Measurements from ENCODE around the gene RPL7A. TPM values are rescaled to one million over a fixed set of nuclear protein-coding genes. Genes with fewer than 3 reads are reported as not detected.

RPL7A gene
- total and polyA plus RNA-seq, 2 of the 13 experiments (the other 11 are each of a cell fraction or from before 2014, with no cell fraction given) = 2,401 to 2,938 TPM

DNA sequence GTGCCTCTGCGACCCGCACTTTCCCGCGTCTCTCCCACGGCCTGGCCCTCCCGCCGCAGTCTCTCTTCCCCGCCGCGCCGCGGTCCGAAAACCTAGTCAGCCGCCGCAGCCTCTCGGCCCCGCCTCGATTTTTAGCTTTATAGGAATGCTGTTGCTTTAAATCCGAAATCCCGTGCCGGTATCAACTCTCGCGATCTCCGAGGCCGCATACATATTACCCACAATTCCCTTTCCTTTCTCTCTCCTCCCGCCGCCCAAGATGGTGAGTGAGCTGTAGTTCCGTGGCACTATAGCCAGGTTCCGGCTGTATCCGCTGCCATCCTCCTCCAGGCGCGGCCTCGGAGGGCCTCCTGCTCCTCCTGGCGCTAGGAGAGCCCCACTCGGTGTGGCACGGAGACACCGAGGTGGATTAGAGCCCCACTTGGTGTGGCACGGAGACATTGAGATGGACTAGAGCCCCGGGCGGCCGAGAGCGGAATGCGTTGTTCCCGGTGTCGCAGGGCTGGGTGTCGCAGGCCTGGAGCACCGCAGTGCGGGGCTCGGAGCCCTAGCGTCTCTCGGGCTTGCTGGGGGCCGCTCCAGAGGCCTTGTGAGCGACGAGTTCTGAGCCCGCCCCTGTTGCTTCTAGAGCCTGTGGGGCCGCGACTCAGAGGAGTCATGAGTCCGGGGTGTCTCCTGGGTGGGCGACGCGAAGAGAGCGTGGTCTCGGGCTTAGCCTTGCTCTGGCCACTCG, at the start of gene RPL7A, which contains the start of gene MED22 (continued):
- TF ChIP-seq ZNF451 (CRISPR knock-in tag; IDR thresholded peaks at IDR 0.05) (no peak), GABPB1 (CRISPR knock-in tag; IDR thresholded peaks at IDR 0.05) (peak; percentile 77), GPN1 (CRISPR knock-in tag; IDR thresholded peaks at IDR 0.05; ENCODE audit: borderline replicate concordance) (no peak), CENPBD1 (CRISPR knock-in tag; IDR thresholded peaks at IDR 0.05; ENCODE audit: borderline replicate concordance, low read depth) (no peak), ZNF570 (CRISPR knock-in tag; IDR thresholded peaks at IDR 0.05; ENCODE audit: borderline replicate concordance) (no peak), RORA (CRISPR knock-in tag; IDR thresholded peaks at IDR 0.05) (no peak), POLR2AphosphoS2 (IDR thresholded peaks at IDR 0.05; ENCODE audit: low read depth, low read length) (peak; percentile 85; the same call in 1 of the 2 replicates), SALL2 (CRISPR knock-in tag; IDR thresholded peaks at IDR 0.05) (peak; percentile 78; the same call in 1 of the 2 replicates), ZNF891 (CRISPR knock-in tag; IDR thresholded peaks at IDR 0.05) (peak; percentile 66), ATF7-NPFF (CRISPR knock-in tag; IDR thresholded peaks at IDR 0.05; ENCODE audit: low read depth) (peak; percentile 83), ZBTB20 (CRISPR knock-in tag; IDR thresholded peaks at IDR 0.05; ENCODE audit: borderline replicate concordance, low read depth) (peak; percentile 46; the same call in 1 of the 2 replicates), MAX (IDR thresholded peaks at IDR 0.05) (peak; percentile 86), ZNF510 (CRISPR knock-in tag; IDR thresholded peaks at IDR 0.05; ENCODE audit: low read depth) (0 out of 2 replicates have a peak, but pooled peaks have one; percentile 37), CHD2 (IDR thresholded peaks at IDR 0.05; ENCODE audit: low read depth, low read length) (peak; percentile 98), ZNF788 (CRISPR knock-in tag; IDR thresholded peaks at IDR 0.05; ENCODE audit: borderline replicate concordance) (peak; percentile 90), KMT2B (CRISPR knock-in tag; IDR thresholded peaks at IDR 0.05) (peak; percentile 56; the same call in 1 of the 2 replicates), ESRRA (CRISPR knock-in tag; IDR thresholded peaks at IDR 0.05; ENCODE audit: low read depth) (0 out of 2 replicates have a peak, but pooled peaks have one; percentile 23), ZNF674 (CRISPR knock-in tag; IDR thresholded peaks at IDR 0.05; ENCODE audit: low read depth) (0 out of 2 replicates have a peak, but pooled peaks have one; percentile 30), GPBP1L1 (CRISPR knock-in tag; IDR thresholded peaks at IDR 0.05) (no peak), ZSCAN25 (CRISPR knock-in tag; IDR thresholded peaks at IDR 0.05) (no peak; the same call in none of the 2 replicates)
- TF ChIP-seq, protein P1, sequence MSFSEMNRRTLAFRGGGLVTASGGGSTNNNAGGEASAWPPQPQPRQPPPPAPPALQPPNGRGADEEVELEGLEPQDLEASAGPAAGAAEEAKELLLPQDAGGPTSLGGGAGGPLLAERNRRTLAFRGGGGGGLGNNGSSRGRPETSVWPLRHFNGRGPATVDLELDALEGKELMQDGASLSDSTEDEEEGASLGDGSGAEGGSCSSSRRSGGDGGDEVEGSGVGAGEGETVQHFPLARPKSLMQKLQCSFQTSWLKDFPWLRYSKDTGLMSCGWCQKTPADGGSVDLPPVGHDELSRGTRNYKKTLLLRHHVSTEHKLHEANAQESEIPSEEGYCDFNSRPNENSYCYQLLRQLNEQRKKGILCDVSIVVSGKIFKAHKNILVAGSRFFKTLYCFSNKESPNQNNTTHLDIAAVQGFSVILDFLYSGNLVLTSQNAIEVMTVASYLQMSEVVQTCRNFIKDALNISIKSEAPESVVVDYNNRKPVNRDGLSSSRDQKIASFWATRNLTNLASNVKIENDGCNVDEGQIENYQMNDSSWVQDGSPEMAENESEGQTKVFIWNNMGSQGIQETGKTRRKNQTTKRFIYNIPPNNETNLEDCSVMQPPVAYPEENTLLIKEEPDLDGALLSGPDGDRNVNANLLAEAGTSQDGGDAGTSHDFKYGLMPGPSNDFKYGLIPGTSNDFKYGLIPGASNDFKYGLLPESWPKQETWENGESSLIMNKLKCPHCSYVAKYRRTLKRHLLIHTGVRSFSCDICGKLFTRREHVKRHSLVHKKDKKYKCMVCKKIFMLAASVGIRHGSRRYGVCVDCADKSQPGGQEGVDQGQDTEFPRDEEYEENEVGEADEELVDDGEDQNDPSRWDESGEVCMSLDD (CRISPR knock-in tag; IDR thresholded peaks at IDR 0.05; ENCODE audit: borderline replicate concordance) = no peak
- TF ChIP-seq, protein P2, sequence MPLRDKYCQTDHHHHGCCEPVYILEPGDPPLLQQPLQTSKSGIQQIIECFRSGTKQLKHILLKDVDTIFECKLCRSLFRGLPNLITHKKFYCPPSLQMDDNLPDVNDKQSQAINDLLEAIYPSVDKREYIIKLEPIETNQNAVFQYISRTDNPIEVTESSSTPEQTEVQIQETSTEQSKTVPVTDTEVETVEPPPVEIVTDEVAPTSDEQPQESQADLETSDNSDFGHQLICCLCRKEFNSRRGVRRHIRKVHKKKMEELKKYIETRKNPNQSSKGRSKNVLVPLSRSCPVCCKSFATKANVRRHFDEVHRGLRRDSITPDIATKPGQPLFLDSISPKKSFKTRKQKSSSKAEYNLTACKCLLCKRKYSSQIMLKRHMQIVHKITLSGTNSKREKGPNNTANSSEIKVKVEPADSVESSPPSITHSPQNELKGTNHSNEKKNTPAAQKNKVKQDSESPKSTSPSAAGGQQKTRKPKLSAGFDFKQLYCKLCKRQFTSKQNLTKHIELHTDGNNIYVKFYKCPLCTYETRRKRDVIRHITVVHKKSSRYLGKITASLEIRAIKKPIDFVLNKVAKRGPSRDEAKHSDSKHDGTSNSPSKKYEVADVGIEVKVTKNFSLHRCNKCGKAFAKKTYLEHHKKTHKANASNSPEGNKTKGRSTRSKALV (CRISPR knock-in tag; IDR thresholded peaks at IDR 0.05) = no peak
- TF ChIP-seq, protein P3, sequence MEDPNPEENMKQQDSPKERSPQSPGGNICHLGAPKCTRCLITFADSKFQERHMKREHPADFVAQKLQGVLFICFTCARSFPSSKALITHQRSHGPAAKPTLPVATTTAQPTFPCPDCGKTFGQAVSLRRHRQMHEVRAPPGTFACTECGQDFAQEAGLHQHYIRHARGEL (CRISPR knock-in tag; IDR thresholded peaks at IDR 0.05) = no peak

Measured in HepG2 (cell line).